Measurements from ENCODE around the gene SH2D1A.

The SH2D1A gene

GRCh38 chrX:124421898-124422655, 75.7 kb downstream of the SH2D1A start:
- DNase-seq (ENCODE audit: low read depth in 2 of 2) = no peak
